Measurements from ENCODE around the gene APOA4. TPM values are rescaled to one million over a fixed set of nuclear protein-coding genes. Genes with fewer than 3 reads are reported as not detected.

APOA4 gene
- total RNA-seq, 1 donor from 2014 or later = not detected

DNA sequence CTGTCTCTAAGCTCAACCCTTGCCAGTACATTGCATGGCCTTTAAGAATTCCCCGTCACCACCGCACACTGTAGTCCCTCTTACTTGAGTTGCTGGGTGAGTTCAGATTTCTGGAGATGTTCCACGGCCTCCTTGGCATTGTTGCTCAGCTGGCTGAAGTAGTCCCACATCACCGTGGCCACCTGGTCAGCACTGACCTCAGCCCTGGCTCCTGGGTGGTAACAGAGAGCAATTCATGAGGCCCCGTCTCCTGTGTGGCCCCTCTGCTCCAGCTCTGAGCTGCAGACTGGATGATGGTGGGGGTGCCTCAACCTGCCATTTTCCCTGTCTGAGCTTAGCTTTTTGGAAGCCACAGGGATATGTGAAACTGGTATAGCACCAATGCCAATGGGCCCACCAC is 529 bp downstream of the APOA4 start:
- no peak for DNase-seq
- ATAC-seq = no peak

DNA sequence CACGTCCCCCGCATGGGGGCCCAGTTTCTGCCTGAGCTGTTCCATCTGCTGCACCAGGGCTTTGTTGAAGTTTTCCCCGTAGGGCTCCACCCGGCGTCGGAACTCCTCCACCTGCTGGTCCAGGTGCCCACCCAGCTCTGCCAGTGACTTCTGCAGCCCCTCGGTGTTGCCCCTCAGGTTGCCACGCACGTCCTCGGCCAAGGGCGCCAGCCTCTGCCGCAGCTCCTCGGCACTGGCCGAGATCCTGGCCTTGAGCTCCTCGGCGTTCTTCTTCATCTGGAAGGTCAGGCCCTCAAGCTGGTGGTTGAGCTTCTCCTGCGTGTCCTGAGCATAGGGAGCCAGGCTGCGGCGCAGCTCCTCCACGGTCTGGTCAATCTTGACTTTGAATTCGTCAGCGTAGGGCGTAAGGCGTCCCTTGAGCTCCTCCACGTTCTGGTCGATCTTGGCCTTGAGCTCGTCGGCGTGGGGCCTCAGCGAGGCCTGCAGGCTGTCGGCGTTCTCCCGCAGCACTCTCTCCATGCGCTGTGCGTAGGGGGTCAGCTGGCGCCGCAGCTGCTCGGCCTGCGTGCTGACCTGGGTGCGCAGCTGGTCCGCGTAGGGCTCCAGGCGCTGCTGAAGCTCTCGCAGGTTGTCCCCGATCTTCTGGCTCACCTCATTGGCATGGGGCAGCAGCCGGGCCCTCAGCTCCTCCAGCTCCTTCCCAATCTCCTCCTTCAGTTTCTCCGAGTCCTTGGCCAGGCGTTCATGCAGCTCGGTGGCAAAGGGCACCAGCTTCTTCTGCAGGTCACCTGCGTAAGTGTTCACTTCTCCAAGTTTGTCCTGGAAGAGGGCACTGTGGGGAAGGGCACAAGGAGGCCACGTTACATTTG is 1.8 kb downstream of the APOA4 start:
- TF ChIP-seq, protein P1, sequence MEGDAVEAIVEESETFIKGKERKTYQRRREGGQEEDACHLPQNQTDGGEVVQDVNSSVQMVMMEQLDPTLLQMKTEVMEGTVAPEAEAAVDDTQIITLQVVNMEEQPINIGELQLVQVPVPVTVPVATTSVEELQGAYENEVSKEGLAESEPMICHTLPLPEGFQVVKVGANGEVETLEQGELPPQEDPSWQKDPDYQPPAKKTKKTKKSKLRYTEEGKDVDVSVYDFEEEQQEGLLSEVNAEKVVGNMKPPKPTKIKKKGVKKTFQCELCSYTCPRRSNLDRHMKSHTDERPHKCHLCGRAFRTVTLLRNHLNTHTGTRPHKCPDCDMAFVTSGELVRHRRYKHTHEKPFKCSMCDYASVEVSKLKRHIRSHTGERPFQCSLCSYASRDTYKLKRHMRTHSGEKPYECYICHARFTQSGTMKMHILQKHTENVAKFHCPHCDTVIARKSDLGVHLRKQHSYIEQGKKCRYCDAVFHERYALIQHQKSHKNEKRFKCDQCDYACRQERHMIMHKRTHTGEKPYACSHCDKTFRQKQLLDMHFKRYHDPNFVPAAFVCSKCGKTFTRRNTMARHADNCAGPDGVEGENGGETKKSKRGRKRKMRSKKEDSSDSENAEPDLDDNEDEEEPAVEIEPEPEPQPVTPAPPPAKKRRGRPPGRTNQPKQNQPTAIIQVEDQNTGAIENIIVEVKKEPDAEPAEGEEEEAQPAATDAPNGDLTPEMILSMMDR (IDR thresholded peaks at IDR 0.05) = no peak
- intact Hi-C loops (cut with DNase I) = no loop called here
- H3K9me3 ChIP-seq = no peaks in the 10 kb centered on the region
- DNase-seq (no peak), ATAC-seq (no peak)
- no peak overlapping the region for H3K27ac ChIP-seq
- H3K4me1 ChIP-seq = no peaks in the 10 kb centered on the region
- no peaks in the 10 kb centered on the region for H3K36me3 ChIP-seq
- H3K27me3 ChIP-seq = no peaks in the 10 kb centered on the region
- no peak overlapping the region for H3K4me3 ChIP-seq

More for the DNA sequence above, 529 bp downstream of the APOA4 start:
- Histone ChIP-seq H3K4me3 (no peak overlapping the region), H3K36me3 (no peaks in the 10 kb centered on the region), H3K4me1 (no peaks in the 10 kb centered on the region), H3K27me3 (no peaks in the 10 kb centered on the region), H3K27ac (no peak overlapping the region), H3K9me3 (no peaks in the 10 kb centered on the region)
- intact Hi-C loops (cut with DNase I) = no loop called here
- TF ChIP-seq, protein P1 (IDR thresholded peaks at IDR 0.05) = no peak

DNA sequence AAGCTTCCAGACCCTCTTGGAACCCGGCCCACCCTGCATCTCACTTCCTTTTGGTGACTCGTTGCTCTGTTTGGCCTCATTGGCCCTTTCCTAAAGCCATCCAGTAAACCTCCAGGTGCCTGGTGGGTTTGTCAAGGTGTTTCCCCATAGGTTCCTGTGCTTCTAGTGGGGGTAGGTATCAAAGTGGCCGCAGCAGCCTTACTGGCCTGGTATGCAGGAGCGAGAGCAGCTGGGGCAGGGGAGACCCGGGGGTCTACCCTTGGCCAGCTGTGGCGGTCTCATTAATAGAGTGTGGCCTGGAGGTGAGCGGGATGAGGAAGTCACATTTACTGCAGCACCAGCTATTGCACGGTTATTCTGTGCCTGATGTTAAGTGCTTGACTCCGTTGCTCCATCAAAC is 4.1 kb downstream of the APOA4 start:
- H3K36me3 ChIP-seq = no peaks in the 10 kb centered on the region
- H3K4me3 ChIP-seq = no peak overlapping the region
- no peak overlapping the region for H3K27ac ChIP-seq
- H3K4me1 ChIP-seq = no peaks in the 10 kb centered on the region
- no peaks in the 10 kb centered on the region for H3K27me3 ChIP-seq
- ATAC-seq = no peak
- TF ChIP-seq, protein P1 (IDR thresholded peaks at IDR 0.05) = no peak
- no peaks in the 10 kb centered on the region for H3K9me3 ChIP-seq
- DNase-seq = no peak
- intact Hi-C loops (cut with DNase I) = no loop called here

DNA sequence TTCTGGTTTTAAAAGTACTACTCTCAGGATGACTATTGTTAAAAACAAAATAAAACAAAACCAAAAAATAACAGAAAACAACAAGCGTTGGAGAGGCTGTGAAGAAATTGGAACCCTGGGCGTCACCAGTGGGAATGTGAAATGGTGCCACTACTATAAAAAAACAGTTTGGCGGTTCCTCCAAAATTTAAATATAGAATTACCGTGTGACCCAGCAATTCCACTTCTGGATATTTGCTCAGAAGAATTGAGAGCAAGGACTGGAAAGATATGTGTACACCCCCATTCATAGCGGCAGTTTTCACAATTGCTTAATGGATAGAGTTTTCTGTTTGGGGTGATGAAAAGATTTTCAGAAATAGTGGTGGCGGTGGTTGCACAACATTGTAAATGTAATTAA is 8.6 kb downstream of the APOA4 start:
- no peaks in the 10 kb centered on the region for H3K4me1 ChIP-seq
- no peaks in the 10 kb centered on the region for H3K27me3 ChIP-seq
- H3K9me3 ChIP-seq = no peaks in the 10 kb centered on the region
- ATAC-seq (no peak), DNase-seq (no peak)
- no peak overlapping the region for H3K4me3 ChIP-seq
- intact Hi-C loops (cut with DNase I) = no loop called here
- TF ChIP-seq, protein P1 (IDR thresholded peaks at IDR 0.05) = no peak
- H3K36me3 ChIP-seq = no peaks in the 10 kb centered on the region
- no peak overlapping the region for H3K27ac ChIP-seq

DNA sequence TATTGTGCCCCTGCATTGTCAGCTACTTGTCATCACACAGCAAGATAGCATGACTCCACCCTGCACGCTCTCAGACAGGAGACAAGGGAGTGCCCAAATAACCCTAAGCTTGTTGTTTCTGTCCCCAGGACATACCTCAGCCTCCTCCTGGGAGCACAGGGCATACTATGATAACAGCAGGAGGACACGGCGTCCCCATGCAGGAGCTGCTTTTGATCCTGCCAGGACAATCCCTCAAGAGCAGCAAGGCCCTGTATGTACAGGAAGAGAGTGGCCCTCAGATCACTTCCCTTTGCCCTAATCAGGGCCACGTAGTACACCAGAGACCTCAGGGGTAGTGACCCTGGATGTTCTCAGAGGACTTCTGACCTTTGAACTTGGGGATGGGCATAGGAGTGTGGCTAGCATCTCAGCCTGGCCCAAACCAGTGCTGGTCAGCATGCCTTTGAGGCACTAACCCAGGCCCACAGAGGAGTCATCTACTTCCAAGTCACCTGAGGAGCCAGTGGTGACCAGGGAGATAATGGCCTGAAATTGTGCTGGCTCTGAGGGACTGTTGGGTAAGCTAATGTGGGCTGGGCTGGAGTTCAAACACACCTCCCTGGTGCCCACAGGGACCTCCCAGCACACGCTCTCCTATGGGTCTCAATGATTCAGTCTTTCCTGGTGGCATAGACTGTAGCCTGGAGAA is 9.2 kb downstream of the APOA4 start:
- H3K4me1 ChIP-seq = no peaks in the 10 kb centered on the region
- H3K9me3 ChIP-seq = no peaks in the 10 kb centered on the region
- peak; percentile 37 for ATAC-seq
- no peak overlapping the region for H3K4me3 ChIP-seq
- TF ChIP-seq, protein P1 (IDR thresholded peaks at IDR 0.05) = no peak
- no peaks in the 10 kb centered on the region for H3K36me3 ChIP-seq
- DNase-seq = no peak
- intact Hi-C loops (cut with DNase I) = no loop called here
- no peaks in the 10 kb centered on the region for H3K27me3 ChIP-seq
- no peak overlapping the region for H3K27ac ChIP-seq

All from upper lobe of right lung (tissue), 1 donor.